GM18951 (cell line): ENCODE measurements around the gene RAB15.

Experiments
- POLR2A ChIP-seq: IDR thresholded peaks from 4 replicates; pipeline ENCODE4 v1.6.1; 2011; ENCODE audit warnings: mild to moderate bottlenecking; ENCODE audit not compliant: insufficient read length, insufficient read depth; ENCODE audit errors: extremely low read depth
- in situ Hi-C: fragments of 300-500 bp; cut with MboI; formaldehyde crosslinking; loops from one replicate; pipeline ENCODE4 v1.12.0; 2022; ENCODE audit warnings: low sequenced_read_pairs, mixed read lengths, inconsistent platforms; ENCODE audit not compliant: unreplicated experiment

The RAB15 gene

GRCh38 chr14:64973026-64973442 lies 898 bp upstream of the RAB15 start:
- TF ChIP-seq POLR2A = no peak
- in situ Hi-C loops = no loop called here

- in situ Hi-C loops = no loop called here
Measured at GRCh38 chr14:64971491-64971942, 619 bp downstream of the RAB15 start.

GRCh38 chr14:64970776-64971477 lies 1.2 kb downstream of the RAB15 start:
- in situ Hi-C loops = no loop called here
- no peak for TF ChIP-seq POLR2A

More at GRCh38 chr14:64971491-64971942, 619 bp downstream of the RAB15 start:
- no peak for TF ChIP-seq POLR2A

- no peak for TF ChIP-seq POLR2A
- in situ Hi-C loops = no loop called here
Measured at GRCh38 chr14:64970041-64970440, 2.1 kb downstream of the RAB15 start.

- TF ChIP-seq POLR2A = no peak
- in situ Hi-C loops = no loop called here
Measured at GRCh38 chr14:64968651-64969050, 3.5 kb downstream of the RAB15 start.

GRCh38 chr14:64968167-64968566 lies 4.0 kb downstream of the RAB15 start:
- in situ Hi-C loops = no loop called here

GRCh38 chr14:64966976-64967375 lies 5.2 kb downstream of the RAB15 start:
- TF ChIP-seq POLR2A = no peak
- in situ Hi-C loops = no loop called here

More at GRCh38 chr14:64968167-64968566, 4.0 kb downstream of the RAB15 start:
- no peak for TF ChIP-seq POLR2A

GRCh38 chr14:64965356-64966000 lies 6.7 kb downstream of the RAB15 start:
- in situ Hi-C loops = no loop called here
- TF ChIP-seq POLR2A = no peak

- in situ Hi-C loops = no loop called here
- no peak for TF ChIP-seq POLR2A
Measured at GRCh38 chr14:64963611-64964010, 8.5 kb downstream of the RAB15 start.

GRCh38 chr14:64960762-64961276 lies 11.3 kb downstream of the RAB15 start:
- in situ Hi-C loops = no loop called here
- TF ChIP-seq POLR2A = no peak

GRCh38 chr14:64958743-64959142 lies 13.4 kb downstream of the RAB15 start:
- in situ Hi-C loops = no loop called here

GRCh38 chr14:64958201-64958600 lies 13.9 kb downstream of the RAB15 start:
- no peak for TF ChIP-seq POLR2A
- in situ Hi-C loops = no loop called here

More at GRCh38 chr14:64958743-64959142, 13.4 kb downstream of the RAB15 start:
- no peak for TF ChIP-seq POLR2A

- no peak for TF ChIP-seq POLR2A
- in situ Hi-C loops = no loop called here
Measured at GRCh38 chr14:64956697-64957406, 15.3 kb downstream of the RAB15 start.
